Heart left ventricle (tissue), 16 donors: Measurements from ENCODE around the gene HDGFL2. TPM values are rescaled to one million over a fixed set of nuclear protein-coding genes. Genes with fewer than 3 reads are reported as not detected.

Source experiments
- ATAC-seq, 4 donors: fragments of 200-7000 bp; cut with Tn5 transposase; one replicate each; pipeline ENCODE4 v1.9.1; 2020 to 2022; ENCODE audit warnings: moderate library complexity in 4 of 4, mild to moderate bottlenecking in 3 of 4, moderate number of reproducible peaks in 1 of 4
- DNase-seq, 5 donors: peaks; one replicate each; pipeline ENCODE4 v3.0.0-alpha.2; 2020
- H3K27ac ChIP-seq, 12 donors: fragments of 200-600 bp; sonication (generic) in 4 of 12; one replicate each; pipeline versions ENCODE4 v1.5.0 to v1.8.0; 2016 to 2022; ENCODE audit warnings: mild to moderate bottlenecking in 2 of 12
- H3K27me3 ChIP-seq, 9 donors: fragments of 200-600 bp; sonication (generic) in 2 of 9; one replicate each; pipeline versions ENCODE4 v1.5.1 to v1.8.0; 2016 to 2022; ENCODE audit warnings: mild to moderate bottlenecking in 3 of 9
- H3K36me3 ChIP-seq, 9 donors: fragments of 200-600 bp; sonication (generic) in 2 of 9; one replicate each; pipeline versions ENCODE4 v1.5.0 to v1.8.0; 2018 to 2022; ENCODE audit warnings: mild to moderate bottlenecking in 2 of 9
- H3K4me1 ChIP-seq, 12 donors: fragments of 200-600 bp; sonication (generic) in 4 of 12; one replicate each; pipeline versions ENCODE4 v1.5.0 to v1.8.0; 2016 to 2022; ENCODE audit warnings: mild to moderate bottlenecking in 3 of 12
- H3K4me3 ChIP-seq, 12 donors: fragments of 200-600 bp; sonication (generic) in 4 of 12; one replicate each; pipeline versions ENCODE4 v1.5.0 to v1.8.0; 2017 to 2022; ENCODE audit warnings: mild to moderate bottlenecking in 9 of 12, moderate library complexity in 4 of 12
- H3K9me3 ChIP-seq, 12 donors: fragments of 200-600 bp; sonication (generic) in 4 of 12; one replicate each; pipeline versions ENCODE4 v1.5.0 to v1.8.0; 2016 to 2022; ENCODE audit warnings: mild to moderate bottlenecking in 1 of 12
- CTCF ChIP-seq, 12 donors: fragments of 200-600 bp; sonication (generic) in 4 of 12; IDR thresholded peaks; one replicate each; pipeline versions ENCODE4 v1.5.0 to v1.8.0; 2018 to 2022; ENCODE audit warnings: antibody characterized with exemption in 12 of 12, mild to moderate bottlenecking in 5 of 12
- POLR2A ChIP-seq, 2 donors: fragments of 450-650 bp; IDR thresholded peaks; one replicate each; pipeline ENCODE4 v1.6.1; 2017; ENCODE audit warnings: antibody characterized with exemption in 2 of 2, mild to moderate bottlenecking in 2 of 2, moderate library complexity in 2 of 2
- WGBS, 4 donors: extraction: QIAGEN DNeasy Blood & Tissue Kit in 2 of 4; methylation state at CpG; one replicate each; pipeline versions ENCODE4 v1.1.5 to v1.1.7; 2013 to 2018; 5-methylcytosine and 5-hydroxymethylcytosine counted together
- intact Hi-C, 10 donors: fragments of 100-400 bp; cut with DNase I; formaldehyde crosslinking; loops; one replicate each; pipeline versions ENCODE4 v1.11.1 to v1.14.2; 2022
- polyA plus RNA-seq, 2 donors: library from polyadenylated mRNA; stranded (reverse); fragments of 200-250 nt; gene quantifications; one replicate each; pipeline ENCODE4 v1.2.3, GENCODE V29; 2013
- total RNA-seq, 9 donors: library from RNA; depleted of rRNA in 2 of 9; stranded (reverse); fragments of >200 nt in 2 of 9; fragmentation: NEBNext Ultra II Directional in 3 of 9; extraction: Animal tissue kit (Norgen Biotek cat#: 25700) in 3 of 9; gene quantifications; one replicate each; pipeline versions ENCODE4 v1.1.0 to v1.2.4, GENCODE V29; 2016 to 2023
- donor health status: ischemic (EF 13 %, LVEDD 7.1; RV severe dilation, severe dysfunction).
- donor health status: healthy with polysubstance abuse.
- donor health status: DM: no; HTN: yes; CAD: no.
- donor health status: DM: no; HTN: no; CAD: no.
- donor health status: ischemic (EF 25% LVEDD 6.9; RV normal size, moderate dysfunction).
- donor health status: ischemic (EF 25% LVEDD 5.7; RV mildly dilated, moderate dysfunction).
- donor health status: healthy.
- donor health status: DM: yes; HTN: yes; CAD: no.
- donor health status: ischemic (EF 35%, LVEDD 5.7; RV mildly dilated, moderate dysfunction).
- donor health status: nonischemic (EF 11% LVEDD 7.7; RV severe dilation, severe dysfunction).
- donor health status: DM: yes; HTN: yes; CAD: no.
- donor health status: PGD.
- donor health status: ischemic (EF 29% LVEDD 5.4; RV normal size, mild dysfunction).
- donor health status: nonischemic (EF 23%, LVEDD 6.1; RV moderate dilation, normal function).

Gene HDGFL2
- total and polyA plus RNA-seq, 11 donors: 20.8 to 235 (median 30.7) TPM

GRCh38 chr19:4543842-4544647 is 71.9 kb downstream of the HDGFL2 start:
- peak overlapping the region in 1 of 12 donors; percentile 64 for H3K27ac ChIP-seq
- intact Hi-C loops: no loop called here
- H3K27me3 ChIP-seq: peaks cover 0 to 5% (median 0%) of the 10 kb centered on the region in 9 donors
- peak overlapping the region in 1 of 12 donors; percentile 47 for H3K4me3 ChIP-seq
- peaks cover 0 to 14% (median 3%) of the 10 kb centered on the region in 12 donors for H3K9me3 ChIP-seq
- H3K4me1 ChIP-seq: peaks cover 0 to 18% (median 1%) of the 10 kb centered on the region in 12 donors
- 94 to 96% (median 95%) methylated on average over 72 to 87 of the region's 87 CpGs for WGBS, 4 donors
- H3K36me3 ChIP-seq: peaks cover 0 to 21% (median 2%) of the 10 kb centered on the region in 9 donors
- TF ChIP-seq CTCF (IDR thresholded peaks at IDR 0.05) (no peak), POLR2A (IDR thresholded peaks at IDR 0.05) (no peak)
- no peak for ATAC-seq
- DNase-seq: no peak

GRCh38 chr19:4547303-4548237 is 75.5 kb downstream of the HDGFL2 start:
- peak; percentile 17 to 48 (median 30) for ATAC-seq
- Histone ChIP-seq H3K4me3 (no peak overlapping the region), H3K9me3 (no peaks in the 10 kb centered on the region), H3K27ac (no peak overlapping the region), H3K4me1 (no peaks in the 10 kb centered on the region), H3K36me3 (peaks cover 0 to 40% (median 21%) of the 10 kb centered on the region in 9 donors), H3K27me3 (no peaks in the 10 kb centered on the region)
- intact Hi-C loops: no loop called here
- DNase-seq: no peak
- WGBS, 4 donors: 65 to 74% (median 70%) methylated on average over 16 to 32 of the region's 32 CpGs
- TF ChIP-seq POLR2A (IDR thresholded peaks at IDR 0.05) (no peak), CTCF (IDR thresholded peaks at IDR 0.05) (peak in 6 of 12 donors; percentile 8 to 24 (median 16))

- H3K9me3 ChIP-seq: no peaks in the 10 kb centered on the region
- ATAC-seq (no peak), DNase-seq (no peak)
- H3K27me3 ChIP-seq: no peaks in the 10 kb centered on the region
- no peak overlapping the region for H3K27ac ChIP-seq
- intact Hi-C loops: no loop called here
- H3K36me3 ChIP-seq: peaks cover 0 to 41% (median 26%) of the 10 kb centered on the region in 9 donors
- WGBS, 4 donors: 76 to 90% (median 81%) methylated on average over 5 to 14 of the region's 14 CpGs
- no peak overlapping the region for H3K4me3 ChIP-seq
- H3K4me1 ChIP-seq: no peaks in the 10 kb centered on the region
- TF ChIP-seq POLR2A (IDR thresholded peaks at IDR 0.05) (no peak), CTCF (IDR thresholded peaks at IDR 0.05) (no peak)
Observed at GRCh38 chr19:4548238-4548584, 76.1 kb downstream of the HDGFL2 start.

- no peak for ATAC-seq
- intact Hi-C loops: no loop called here
- Histone ChIP-seq H3K9me3 (no peaks in the 10 kb centered on the region), H3K27me3 (no peaks in the 10 kb centered on the region), H3K27ac (no peak overlapping the region), H3K36me3 (peaks cover 0 to 39% (median 31%) of the 10 kb centered on the region in 9 donors), H3K4me3 (no peak overlapping the region), H3K4me1 (no peaks in the 10 kb centered on the region)
- WGBS, 4 donors: 94 to 96% (median 95%) methylated on average over 18 of the region's 18 CpGs
- DNase-seq: no peak
- TF ChIP-seq CTCF (IDR thresholded peaks at IDR 0.05): no peak
Observed at GRCh38 chr19:4550018-4550417, 77.9 kb downstream of the HDGFL2 start.
